GM10266 (cell line): ENCODE data around the gene TTLL12.

Experiments used
- DNase-seq: peaks from one replicate; pipeline ENCODE4 v3.0.0; 2012; ENCODE audit errors: extremely low spot score
- CTCF ChIP-seq: IDR thresholded peaks from 2 replicates; pipeline ENCODE4 v1.5.1; 2012; ENCODE audit warnings: mild to moderate bottlenecking, low read depth; ENCODE audit not compliant: control insufficient read depth, insufficient read depth; ENCODE audit errors: missing control alignments

Gene TTLL12

GRCh38 chr22:43166132-43166930 lies 20.6 kb downstream of the TTLL12 start:
- no peak for TF ChIP-seq CTCF
- DNase-seq, result no peak

- no peak for DNase-seq
- TF ChIP-seq CTCF, result no peak
Measured at GRCh38 chr22:43164636-43165035, 22.3 kb downstream of the TTLL12 start.

GRCh38 chr22:43163241-43163795 lies 23.6 kb downstream of the TTLL12 start:
- TF ChIP-seq CTCF, result no peak
- DNase-seq, result no peak

- no peak for DNase-seq
- no peak for TF ChIP-seq CTCF
Measured at GRCh38 chr22:43162412-43163150, 24.4 kb downstream of the TTLL12 start.

- DNase-seq, result no peak
- TF ChIP-seq CTCF, result no peak
Measured at GRCh38 chr22:43160497-43161126, 26.3 kb downstream of the TTLL12 start.

- TF ChIP-seq CTCF, result peak; percentile 37
- no peak for DNase-seq
Measured at GRCh38 chr22:43159484-43160178, 27.3 kb downstream of the TTLL12 start.
